ENCODE measurements around the gene ABCB1.
"Not testable (repeated sequence)": the region's sequence is repeated elsewhere in the genome, so short reads cannot be mapped to it uniquely, and the experiment has no call there.

ABCB1 gene

DNA sequence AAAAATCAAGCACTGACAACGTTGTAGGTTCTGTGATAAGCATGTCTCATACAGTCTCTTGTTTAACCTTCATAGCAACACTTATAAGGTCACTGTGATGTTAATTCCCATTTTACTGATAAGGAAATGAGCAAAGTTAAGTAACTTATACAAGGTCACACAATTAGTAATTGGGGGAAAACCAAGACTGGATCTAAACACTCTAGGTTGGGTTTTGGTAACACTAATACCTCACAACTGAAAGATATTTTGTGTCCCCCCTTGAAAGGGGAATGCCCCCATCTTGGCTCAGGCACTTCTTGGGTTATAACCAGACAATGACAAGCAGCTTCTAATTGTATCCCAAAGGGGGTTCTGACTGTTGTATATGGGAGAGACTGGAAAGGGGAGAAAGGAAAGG lies 89.2 kb downstream of the ABCB1 start:
- DNase-seq: no peak

DNA sequence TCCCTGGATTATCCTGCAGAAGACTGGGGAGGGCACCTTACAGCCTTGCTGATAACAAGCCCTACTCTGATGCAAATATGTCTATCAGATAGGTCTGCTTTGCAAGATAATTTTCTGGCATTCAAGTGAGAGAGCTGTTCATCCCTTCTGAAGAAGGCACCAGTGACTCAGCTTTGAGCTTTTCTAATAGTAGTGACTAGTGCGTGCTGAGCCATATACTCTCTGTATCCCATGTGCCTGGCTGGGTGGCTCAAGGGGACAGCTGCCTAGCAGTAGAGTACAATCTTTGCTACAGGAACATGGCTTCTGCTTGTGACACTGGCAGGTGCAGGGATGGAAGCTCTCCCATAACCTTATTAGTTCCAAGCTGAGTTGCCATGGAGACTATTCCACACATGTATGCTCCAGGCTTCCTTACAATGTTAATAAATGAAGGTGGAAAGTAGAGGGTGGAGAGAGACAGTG lies 90.2 kb downstream of the ABCB1 start:
- no peak for DNase-seq

DNA sequence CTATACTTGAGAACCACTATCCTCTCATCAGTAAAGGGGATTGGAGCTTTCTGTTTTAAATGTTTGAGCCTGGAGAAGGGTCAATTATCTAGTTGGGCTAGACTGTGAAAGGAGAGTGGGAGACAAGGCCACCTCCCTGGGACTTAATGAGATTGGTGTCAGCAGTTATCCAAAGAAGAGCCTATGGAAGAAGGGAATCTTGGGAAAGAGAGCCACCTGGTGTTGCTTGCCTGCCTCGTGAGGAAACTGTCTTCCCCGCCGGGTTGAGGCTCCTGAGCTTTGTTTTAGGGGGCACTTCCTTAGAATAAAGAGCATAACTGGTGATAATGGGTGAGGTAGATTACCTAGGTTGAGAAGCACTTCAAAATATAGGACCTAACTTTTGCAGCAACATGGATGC lies 93.2 kb downstream of the ABCB1 start:
- DNase-seq: no peak

DNA sequence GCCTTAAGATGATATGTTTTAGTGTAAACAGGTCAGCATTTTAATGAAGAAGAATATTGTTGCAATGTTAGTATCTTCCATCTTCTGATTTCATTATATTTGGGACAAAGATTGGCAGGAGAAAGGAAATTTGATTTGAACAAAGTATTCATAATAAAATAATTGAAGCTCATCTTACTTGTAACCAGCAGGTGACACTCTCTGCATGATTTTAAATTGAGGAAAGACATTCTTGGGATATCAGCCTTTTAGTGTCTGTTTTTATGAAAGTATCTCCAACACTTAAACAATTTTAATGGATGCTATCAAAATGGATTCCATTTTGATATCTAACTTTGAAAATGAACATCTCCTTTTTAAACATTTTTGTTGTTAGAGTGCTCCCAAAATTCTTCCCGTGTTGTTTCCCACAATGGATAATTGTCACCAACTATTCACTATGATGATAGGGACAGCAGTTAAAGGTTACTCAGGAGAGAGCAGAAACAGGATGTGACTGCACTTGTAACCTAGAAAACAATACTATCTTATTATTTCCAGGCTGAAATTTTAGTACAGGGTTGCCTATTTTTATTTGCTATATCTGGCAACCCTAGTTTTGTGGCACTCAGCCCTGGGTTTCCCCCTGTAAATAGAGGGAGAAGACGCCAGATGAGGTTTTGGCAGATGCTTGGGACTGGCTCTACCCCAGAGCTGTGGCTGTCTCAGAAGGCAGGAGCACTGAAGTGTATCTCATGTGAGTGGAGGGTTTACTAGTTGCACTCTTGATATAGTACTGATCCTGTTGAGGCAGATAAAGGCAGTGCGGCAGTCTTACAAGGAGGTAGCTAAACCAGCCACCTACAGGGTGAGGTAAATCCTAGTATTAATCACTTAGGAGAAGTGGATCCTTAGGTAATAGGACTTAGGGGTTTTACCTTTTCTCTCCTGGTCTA lies 94.2 kb downstream of the ABCB1 start:
- peak in 1 of 2 donors; percentile 8 for DNase-seq

DNA sequence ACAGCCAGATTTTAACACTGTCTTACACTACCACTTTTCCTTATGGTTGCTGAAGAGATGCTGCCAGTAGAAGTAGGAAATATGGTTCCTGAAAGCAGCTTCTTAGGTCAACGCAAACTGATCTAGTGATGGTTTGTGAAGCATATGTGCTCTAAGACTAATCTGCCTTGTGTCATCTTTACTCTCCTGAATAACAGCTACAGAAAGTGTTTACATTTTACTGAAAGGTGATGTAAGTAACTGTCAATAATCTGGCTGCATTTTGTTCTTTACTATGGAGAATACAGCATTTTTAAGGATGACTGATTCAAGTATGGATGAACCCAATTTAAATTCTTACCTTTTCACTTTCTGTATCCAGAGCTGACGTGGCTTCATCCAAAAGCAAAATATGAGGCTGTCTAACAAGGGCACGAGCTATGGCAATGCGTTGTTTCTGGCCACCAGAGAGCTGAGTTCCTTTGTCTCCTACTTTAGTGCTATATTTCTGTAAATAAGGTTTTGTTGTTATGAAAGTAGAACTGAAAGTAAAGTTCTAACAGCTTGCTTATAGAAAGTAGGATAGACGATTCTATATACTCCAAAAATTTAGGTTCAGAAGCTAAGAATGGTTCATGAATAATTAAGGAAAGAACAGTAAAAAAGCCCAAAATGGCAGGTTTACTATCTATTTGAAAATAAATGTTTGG lies 95.0 kb downstream of the ABCB1 start:
- no peak for DNase-seq

DNA sequence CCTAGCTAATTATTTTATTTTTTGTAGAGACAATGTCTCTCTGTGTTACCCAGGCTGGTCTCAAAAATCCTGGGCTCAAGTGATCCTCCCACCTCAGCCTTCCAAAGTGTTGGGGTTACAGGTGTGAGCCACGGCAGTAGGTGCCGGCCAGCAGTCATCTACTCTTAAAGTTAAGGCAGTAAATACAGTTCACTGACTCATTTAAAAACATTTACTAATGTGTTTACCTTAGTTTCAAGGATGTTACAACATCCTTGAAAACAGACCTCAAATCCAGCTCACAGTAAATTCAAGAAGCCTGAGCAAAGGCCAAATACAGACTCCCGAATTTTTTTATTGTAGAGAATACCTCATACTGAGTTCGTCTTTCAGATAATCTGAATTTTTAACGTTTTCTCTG lies 95.6 kb downstream of the ABCB1 start:
- DNase-seq: no peak

DNA sequence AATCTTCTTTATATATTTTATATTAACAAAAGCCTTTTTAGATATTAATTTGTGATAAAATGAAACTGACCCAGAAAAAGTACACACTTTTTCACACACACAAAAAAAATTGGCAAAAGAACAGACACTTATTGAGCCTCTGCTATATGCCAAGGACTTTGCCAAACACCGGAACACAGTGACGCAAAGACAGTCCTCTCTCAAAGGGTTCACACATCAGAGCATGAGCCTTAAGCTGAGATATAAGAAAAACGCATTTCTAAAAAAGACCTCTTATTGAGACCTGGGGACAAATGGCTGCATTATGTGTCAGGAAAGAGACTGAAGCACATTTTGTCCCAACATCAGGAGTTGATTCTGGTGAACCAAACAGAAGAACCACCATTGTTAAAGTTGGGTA lies 101.2 kb downstream of the ABCB1 start:
- no peak for DNase-seq

DNA sequence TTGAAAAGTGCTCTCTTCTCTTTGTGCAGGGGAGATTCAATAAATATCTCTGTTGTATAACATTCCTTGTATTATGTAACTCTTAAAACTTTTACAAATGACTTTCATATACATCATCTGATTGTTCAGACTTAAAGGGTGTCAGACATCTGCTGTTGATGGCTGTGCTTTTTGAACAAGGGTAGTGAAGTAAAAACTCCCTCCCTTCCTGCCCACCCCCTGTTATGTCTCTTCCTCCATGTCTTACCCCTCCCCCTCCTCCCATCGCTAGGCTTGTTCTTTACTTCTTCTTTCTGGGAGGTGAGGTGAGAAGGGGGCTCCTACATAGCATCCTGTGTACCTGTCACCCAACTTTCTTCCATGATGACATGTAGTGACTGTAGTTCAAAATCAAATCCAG lies 101.8 kb downstream of the ABCB1 start:
- DNase-seq: peak in 1 of 2 donors; percentile 17

DNA sequence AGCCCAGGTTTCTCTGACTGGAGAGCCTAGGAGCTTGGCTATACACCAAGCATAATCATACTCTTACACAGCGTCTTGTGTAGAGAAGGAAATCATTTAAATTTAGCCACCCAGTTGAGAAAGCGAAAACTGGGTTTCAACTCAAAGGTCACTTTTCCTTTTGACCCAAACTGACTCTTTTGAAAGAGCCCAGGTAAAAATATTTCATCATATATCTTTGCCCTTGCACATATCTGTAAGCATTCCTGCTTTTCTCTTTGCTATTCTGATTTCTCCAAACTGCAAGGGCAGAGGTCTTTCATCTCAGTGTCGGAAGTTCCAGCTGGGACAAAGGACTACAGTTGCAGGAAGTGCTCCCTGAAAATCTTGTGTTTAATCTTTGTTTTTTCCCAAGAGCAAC lies 103.2 kb downstream of the ABCB1 start:
- no peak for DNase-seq

DNA sequence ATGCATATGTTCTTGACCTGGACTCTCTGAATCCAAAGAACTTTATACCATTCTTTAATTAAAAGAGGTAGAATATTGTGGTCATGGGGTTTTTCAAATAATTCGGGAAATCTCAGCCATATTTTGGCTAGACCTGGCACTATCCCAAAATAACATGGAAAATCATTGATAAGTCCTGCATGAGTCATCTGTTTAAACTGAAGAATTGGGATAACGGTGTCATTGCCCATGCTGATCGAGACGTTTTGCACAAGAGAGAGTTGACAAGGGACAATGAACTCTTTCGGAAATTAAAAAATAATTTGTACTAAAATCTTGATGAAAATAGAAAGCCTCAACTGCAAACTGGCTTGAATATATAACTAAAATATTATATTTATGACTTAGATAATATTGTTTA lies 105.3 kb downstream of the ABCB1 start:
- DNase-seq: no peak

DNA sequence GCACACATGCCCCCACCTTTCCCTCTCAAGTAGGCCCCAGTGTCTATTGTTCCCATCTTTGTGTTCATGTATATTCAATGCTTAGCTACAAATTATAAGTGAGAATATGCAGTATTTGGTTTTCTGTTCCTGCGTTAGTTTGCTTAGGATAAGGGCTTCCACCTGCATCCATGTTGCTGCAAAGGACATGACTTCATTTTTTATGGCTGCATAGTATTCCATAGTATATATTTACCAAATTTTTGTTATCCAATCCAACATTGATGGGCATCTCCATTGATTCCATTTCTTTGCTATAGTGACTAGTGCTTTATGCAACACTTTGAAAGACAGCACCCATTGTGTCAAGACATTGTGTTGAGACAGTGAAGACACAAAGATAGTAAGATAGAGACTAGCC lies 106.2 kb downstream of the ABCB1 start:
- no peak for DNase-seq

DNA sequence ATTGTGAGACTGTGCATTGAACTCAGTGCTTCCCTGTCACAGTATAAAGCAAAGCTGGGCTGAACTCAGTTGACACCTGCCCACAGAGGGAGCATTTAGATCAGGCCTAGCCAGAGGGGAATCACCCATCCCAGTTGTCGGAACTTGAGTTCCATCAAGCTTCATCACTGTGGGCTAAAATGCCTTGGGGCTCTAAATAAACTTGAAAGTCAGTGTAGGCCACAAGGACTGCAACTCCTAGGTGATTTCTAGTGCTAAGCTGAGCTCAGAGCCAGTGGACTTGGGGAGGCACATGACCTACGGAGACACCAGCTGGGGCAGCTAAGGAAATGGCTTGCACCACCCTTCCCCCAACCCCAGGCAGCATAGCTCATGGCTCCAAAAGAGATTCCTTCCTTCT lies 117.6 kb downstream of the ABCB1 start:
- DNase-seq: no peak

DNA sequence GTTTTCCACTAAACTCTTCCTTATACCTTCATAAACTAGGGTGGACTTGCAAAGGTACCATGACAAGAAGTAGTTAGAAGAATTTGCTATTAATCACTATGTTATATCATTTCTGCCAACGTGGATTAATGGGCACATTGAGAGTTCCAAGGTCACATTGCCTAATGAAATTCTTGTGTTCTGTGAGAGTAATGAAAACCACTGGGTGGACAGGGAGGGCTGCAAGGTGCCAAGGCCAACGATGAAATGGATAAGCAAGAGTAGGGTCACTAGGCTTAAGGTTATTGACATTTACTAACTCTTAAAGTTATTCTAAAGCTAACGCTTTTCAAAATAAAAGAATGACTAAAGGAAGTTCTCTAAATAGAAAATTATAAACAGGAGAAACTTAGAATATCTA lies 118.6 kb downstream of the ABCB1 start:
- no peak for DNase-seq

DNA sequence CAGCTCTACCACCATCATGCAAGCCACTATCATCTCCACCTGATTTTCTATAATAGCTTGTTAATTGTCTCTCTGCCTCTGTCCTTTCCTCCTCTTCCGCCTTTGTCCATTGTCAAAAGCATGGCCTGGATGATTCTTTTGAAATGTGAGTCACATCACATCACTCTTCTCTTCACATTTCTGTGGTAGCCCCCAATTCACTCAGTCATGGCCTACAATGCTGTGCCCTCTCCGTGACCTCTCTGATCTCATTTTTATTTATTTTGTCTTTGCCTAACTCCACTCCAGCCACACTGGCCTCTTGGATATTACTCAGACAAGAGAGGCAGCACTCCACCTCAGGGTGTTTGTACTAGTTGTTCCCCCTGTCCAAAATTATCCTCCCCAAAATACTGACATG lies 120.3 kb downstream of the ABCB1 start:
- no peak for DNase-seq

DNA sequence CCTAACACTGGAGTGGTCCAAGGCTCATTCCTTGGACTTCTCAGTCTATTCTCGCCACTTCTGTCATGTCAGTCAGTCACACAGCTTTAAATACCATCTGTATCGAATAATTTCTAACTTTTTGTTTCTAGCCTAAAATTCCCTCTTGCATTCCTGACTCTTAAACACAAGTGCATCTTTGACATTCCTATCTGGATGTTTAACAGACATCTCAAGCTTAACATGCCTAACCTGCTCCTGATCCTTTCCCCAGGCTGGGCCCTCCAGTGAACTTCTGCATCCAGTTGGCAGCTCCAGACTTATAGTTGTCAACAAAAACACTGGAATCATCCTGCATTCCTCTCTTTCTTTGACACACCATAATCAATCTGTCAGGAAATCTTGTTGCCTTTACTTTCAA lies 120.7 kb downstream of the ABCB1 start:
- no peak for DNase-seq

DNA sequence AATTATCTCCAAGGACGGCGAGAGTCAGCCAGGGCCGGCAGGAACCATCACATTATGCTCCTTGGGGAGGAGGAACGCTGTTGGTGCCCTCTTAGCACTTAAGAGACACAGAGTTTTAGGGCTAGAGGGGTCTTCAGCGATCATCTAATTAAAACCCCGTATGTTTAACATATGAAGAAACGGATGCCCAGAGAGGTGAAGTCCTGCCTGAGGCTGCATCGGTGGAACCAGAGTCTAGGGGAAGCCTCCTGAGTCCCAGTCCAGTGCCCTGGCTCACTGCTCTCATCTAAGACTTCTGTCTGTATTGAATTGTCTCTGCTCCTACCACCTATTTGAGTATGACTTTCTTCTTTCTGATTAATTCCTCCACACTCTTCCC lies 124.5 kb downstream of the ABCB1 start:
- DNase-seq: no peak

DNA sequence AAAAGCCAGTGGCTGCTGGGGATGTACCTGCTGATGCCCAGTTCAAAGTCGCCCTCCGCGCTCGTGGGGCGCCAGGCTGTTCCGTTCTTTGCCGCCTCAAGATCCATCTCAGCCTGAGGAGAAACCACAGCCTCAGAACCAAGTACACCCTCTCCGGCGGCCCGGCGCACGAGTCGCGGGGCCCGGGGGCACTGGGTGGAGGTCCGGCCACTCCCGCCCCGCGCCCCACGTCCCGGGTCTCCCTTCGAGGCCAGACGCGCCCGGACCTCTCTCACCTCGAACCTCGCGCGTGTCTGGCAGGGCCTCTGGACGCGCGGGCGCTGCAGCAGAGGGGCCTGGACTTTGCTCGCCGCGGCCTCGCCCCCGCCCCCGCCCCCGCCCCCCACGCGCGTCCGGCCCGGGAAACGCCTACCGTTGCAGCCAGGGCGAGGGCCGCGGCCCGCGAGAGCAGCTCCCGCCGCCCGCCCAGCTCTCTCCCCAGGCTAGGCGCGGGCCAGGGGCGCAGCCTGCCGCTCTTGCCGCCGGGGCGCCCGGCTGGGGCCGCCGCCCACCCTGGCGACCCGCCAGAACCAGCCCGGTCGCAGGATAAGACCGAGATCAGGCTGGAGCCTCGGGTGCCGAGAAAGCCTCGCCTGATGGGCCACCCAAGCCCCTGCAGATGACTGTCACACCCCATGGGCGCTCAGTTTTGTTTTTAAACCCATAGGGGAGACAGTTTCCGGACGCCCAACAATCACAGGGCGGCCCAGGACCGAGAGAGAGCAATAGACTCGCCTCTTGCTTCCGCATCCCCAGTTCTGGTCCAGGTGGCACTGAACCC lies 125.1 kb downstream of the ABCB1 start, which contains the start of gene ABCB4:
Gene ABCB4, minus strand, starts transcription at position 322 of the 820 bp plus-strand sequence. Its CDS starts 215 bp downstream, at position 107.
- DNase-seq: peak in 1 of 2 donors; percentile 16

DNA sequence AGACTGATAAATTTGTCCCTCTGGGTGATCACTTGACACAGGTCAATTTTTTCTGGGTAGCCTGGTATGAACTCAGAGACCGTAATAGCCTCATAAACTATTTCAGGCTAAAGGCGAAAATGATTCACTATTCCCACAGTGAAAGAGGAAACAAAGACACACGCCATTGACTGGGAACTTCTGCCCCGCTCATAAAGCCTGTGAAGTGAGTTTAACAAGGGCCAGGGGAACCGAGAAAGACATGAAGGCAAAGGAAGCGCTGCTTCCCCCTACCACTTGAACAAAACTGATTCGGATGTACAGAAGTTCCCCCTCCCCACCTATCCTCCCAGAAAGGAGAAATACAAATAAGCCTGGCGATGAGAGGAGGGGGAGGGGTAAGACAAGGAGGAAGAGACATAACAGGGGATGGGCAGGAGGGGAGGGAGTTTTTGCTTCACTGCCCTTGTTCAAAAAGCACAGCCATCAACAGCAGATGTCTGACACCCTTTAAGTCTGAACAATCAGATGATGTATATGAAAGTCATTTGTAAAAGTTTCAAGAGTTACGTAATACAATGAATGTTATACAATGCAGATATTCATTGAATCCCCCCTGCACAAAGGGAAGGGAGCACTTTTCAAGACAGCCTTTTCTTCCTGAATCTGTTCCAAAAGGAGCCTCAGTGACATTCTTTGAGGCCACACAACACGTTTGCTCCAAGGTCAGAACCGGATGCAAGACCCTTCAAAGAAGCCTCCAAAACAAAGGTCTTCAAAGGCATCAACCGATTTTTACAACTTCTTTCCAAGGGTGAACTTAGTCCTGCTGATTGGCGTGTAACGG lies 125.9 kb downstream of the ABCB1 start:
- DNase-seq: peak; percentile 16 to 51

DNA sequence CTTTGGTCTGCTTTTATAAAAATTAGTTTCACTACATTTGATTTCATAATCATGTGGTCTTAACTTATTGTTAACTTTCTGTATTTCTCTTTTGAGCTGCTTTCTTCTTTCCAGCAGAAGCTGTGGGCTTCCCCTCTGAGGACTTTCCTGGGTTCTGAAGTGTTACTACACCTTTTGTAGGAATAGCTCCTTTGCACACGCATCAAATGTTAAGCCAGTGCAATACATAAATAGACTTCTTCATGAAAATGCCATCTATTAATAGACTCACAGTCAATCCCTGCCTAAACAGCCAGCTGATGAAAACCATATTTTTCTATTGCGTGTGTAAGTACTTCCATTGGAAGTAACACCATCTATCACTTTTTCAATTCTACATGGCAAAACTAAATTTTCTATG lies 126.7 kb downstream of the ABCB1 start:
- no peak for DNase-seq

DNA sequence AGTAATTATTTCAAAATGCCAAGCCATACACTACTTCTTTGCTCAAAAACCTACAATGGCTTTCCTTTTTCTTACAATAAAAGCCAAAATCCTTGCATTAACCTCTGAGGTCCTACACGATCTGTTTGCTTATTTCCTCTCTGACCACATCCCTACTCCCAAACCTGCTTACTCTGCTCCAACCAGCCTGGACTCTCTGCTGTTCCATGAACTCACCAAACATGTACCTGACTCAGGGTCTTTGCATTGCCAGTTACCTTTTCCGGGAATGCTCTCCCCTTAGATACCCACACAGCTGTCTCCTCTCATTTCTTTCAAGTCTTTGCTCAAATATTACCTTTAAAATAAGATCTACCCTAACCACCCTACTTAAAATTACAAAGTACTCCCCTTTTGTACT lies 127.5 kb downstream of the ABCB1 start:
- no peak for DNase-seq

DNA sequence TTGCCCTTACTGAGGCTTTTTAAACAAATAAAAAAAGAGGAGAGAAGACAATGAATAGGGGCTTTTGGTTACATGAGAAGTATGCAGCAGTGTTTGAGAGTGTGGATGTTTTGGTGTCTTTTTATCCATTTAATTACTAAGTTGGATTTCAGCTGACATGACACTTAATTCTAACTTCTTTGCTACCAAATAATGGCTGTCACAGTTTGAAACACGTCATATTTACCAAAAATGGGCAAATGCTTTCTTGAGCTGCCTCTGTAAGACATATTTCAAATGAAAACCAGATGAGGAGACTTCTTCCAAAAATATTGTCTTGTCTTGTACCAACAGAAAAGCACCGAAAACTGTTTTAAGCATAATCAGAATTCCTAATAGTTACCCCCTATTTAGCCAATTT lies 129.2 kb downstream of the ABCB1 start:
- no peak for DNase-seq

DNA sequence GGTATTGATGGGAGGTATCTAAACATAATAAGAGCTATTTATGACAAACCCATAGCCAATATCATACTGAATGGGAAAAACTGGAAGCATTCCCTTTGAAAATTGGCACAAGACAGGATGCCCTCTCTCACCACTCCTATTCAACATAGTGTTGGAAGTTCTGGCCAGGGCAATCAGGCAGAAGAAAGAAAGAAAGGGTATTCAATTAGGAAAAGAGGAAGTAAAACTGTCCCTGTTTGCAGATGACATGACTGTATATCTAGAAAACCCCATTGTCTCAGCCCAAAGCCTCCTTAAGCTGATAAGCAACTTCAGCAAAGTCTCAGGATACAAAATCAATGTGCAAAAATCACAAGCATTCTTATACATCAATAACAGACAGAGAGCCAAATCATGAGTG lies 131.5 kb downstream of the ABCB1 start:
- not testable (repeated sequence) for DNase-seq

Data from CD4-positive, alpha-beta T cell treated with Interferon alpha-2 for 1 hour (primary cell).